ENCODE data around the gene SLC1A2.

DNA sequence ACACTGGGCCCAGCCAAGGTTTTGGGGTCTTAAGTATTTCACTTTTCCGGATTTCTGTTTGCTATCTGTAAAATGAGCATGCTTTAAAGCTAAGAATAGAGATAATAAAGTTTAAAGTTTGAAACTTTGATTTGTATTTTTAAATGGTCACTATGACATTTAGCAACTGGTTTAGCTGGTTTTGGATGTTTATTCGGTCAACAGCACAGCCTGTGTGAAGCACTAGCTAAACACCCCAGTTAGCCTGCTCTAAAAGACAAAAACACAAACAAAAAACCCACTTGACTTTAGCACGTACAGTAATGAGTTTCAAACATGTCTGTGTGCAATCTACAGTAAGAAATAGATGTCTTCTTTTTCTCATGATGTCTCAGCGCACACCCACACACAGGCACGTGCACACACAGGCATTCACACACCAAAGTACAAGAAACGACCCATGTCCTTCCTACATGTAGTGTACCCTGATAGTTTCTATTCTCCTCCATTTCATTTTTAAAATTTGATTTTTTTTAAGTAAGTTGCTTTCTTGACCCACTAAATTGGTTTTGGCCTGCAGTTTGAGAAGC is 29.4 kb downstream of the SLC1A2 start:
- TF ChIP-seq POLR2AphosphoS5 (IDR thresholded peaks at IDR 0.05; ENCODE audit: insufficient read depth, low read depth, low read length) (no peak), EZH2 (IDR thresholded peaks at IDR 0.05; ENCODE audit: borderline replicate concordance, low read depth, low read length, severe bottlenecking) (no peak), CTCF (IDR thresholded peaks at IDR 0.05; ENCODE audit: extremely low read depth in 1 of 2, insufficient read depth in 1 of 2, low read depth in 1 of 2, low read length in 2 of 2) (no peak), POLR2A (IDR thresholded peaks at IDR 0.05; ENCODE audit: low read depth, low read length) (no peak), MYC (IDR thresholded peaks at IDR 0.05; ENCODE audit: low read depth, low read length) (no peak), GATA2 (IDR thresholded peaks at IDR 0.05; ENCODE audit: insufficient read depth, insufficient read length, low read depth, low read length) (no peak), MAX (IDR thresholded peaks at IDR 0.05; ENCODE audit: insufficient read depth, insufficient read length) (no peak), JUN (IDR thresholded peaks at IDR 0.05; ENCODE audit: borderline replicate concordance, insufficient read depth, insufficient read length, low read depth) (no peak), FOS (IDR thresholded peaks at IDR 0.05; ENCODE audit: borderline replicate concordance, insufficient read depth, low read length) (no peak)

Data from endothelial cell of umbilical vein (primary cell).